IMR-90 (cell line): ENCODE measurements around the gene MAPK9. TPM values are rescaled to one million over a fixed set of nuclear protein-coding genes. Genes with fewer than 3 reads are reported as not detected.

Experiments
- ATAC-seq: fragments of 200-7000 bp; cut with Tn5 transposase; 2 replicates; pipeline ENCODE4 v1.9.1; 2020; ENCODE audit warnings: low read depth, mild to moderate bottlenecking, moderate library complexity
- BruUV-seq: library from RNA; stranded (reverse); fragments of 400-500 nt; replicated peaks from 2 replicates; lab custom pipeline; 2021; lab: Mats Ljungman, UMichigan
- CTCF ChIA-PET: fragments of 300-600 bp; formaldehyde crosslinking; extraction: SDS; loops from one replicate; lab custom pipeline; 2021; ENCODE audit warnings: antibody characterized with exemption; lab: Yijun Ruan, JAX
- POLR2A ChIA-PET: fragments of 300-600 bp; sonication (Branson Sonifier 250); formaldehyde crosslinking; loops from one replicate; lab custom pipeline; 2022; ENCODE audit warnings: antibody characterized with exemption; ENCODE audit not compliant: unreplicated experiment; lab: Charles Lee
- DNase-seq: peaks from one replicate; pipeline ENCODE4 v3.0.0; 2013
- H2AFZ ChIP-seq: replicated peaks from 2 replicates; pipeline ENCODE3; 2013; ENCODE audit warnings: low read length, mild to moderate bottlenecking; ENCODE audit not compliant: poor library complexity
- H2AK5ac ChIP-seq: 2 replicates; pipeline ENCODE4 v1.6.1; 2013; ENCODE audit warnings: low read depth, low read length, inconsistent platforms
- H2AK9ac ChIP-seq: replicated peaks from 2 replicates; pipeline ENCODE3; 2013; ENCODE audit warnings: mild to moderate bottlenecking, low read depth, low read length, moderate library complexity; ENCODE audit not compliant: poor library complexity
- H2BK120ac ChIP-seq: 2 replicates; pipeline ENCODE4 v1.6.1; 2013; ENCODE audit warnings: low read depth, low read length, inconsistent platforms
- H2BK15ac ChIP-seq: 3 replicates; pipeline ENCODE4 v1.6.1; 2013; ENCODE audit warnings: low read depth, low read length, inconsistent platforms
- H2BK20ac ChIP-seq: 2 replicates; pipeline ENCODE4 v1.6.1; 2013; ENCODE audit warnings: low read depth, mild to moderate bottlenecking, inconsistent platforms, low read length, moderate library complexity
- H2BK5ac ChIP-seq: 2 replicates; pipeline ENCODE4 v1.6.1; 2013; ENCODE audit warnings: mild to moderate bottlenecking, low read depth, low read length, inconsistent platforms; ENCODE audit not compliant: poor library complexity, severe bottlenecking
- H3K14ac ChIP-seq: replicated peaks from 2 replicates; pipeline ENCODE4 v1.6.1; 2013; ENCODE audit warnings: low read depth, low read length, inconsistent platforms
- H3K18ac ChIP-seq: 2 replicates; pipeline ENCODE4 v1.6.1; 2013; ENCODE audit warnings: low read depth, low read length, control low read depth
- H3K23ac ChIP-seq: 2 replicates; pipeline ENCODE4 v1.6.1; 2013; ENCODE audit warnings: low read depth, low read length, inconsistent platforms
- H3K27ac ChIP-seq: 2 replicates; pipeline ENCODE4 v1.5.1; 2013; ENCODE audit warnings: mild to moderate bottlenecking, control low read depth, low read length; ENCODE audit not compliant: insufficient read depth
- H3K27me3 ChIP-seq: 2 replicates; pipeline ENCODE4 v1.6.1; 2013; ENCODE audit warnings: low read length; ENCODE audit not compliant: control insufficient read depth, insufficient read depth
- H3K36me3 ChIP-seq: 2 replicates; pipeline ENCODE4 v1.6.1; 2013; ENCODE audit warnings: low read length, mixed read lengths; ENCODE audit not compliant: control insufficient read depth, insufficient read depth
- H3K4ac ChIP-seq: 2 replicates; pipeline ENCODE4 v1.6.1; 2013; ENCODE audit warnings: low read depth, low read length, inconsistent platforms
- H3K4me1 ChIP-seq: 2 replicates; pipeline ENCODE4 v1.6.1; 2013; ENCODE audit warnings: low read length, mixed read lengths; ENCODE audit not compliant: control insufficient read depth, insufficient read depth
- H3K4me2 ChIP-seq: 2 replicates; pipeline ENCODE4 v1.6.1; 2013; ENCODE audit warnings: low read depth, mild to moderate bottlenecking, control low read depth, low read length, moderate library complexity
- H3K4me3 ChIP-seq: 2 replicates; pipeline ENCODE4 v1.5.1; 2013; ENCODE audit warnings: low read depth, mild to moderate bottlenecking, control low read depth, low read length, moderate library complexity; ENCODE audit not compliant: insufficient read depth
- H3K56ac ChIP-seq: 2 replicates; pipeline ENCODE4 v1.6.1; 2013; ENCODE audit warnings: low read length, inconsistent platforms; ENCODE audit not compliant: insufficient read depth; ENCODE audit errors: extremely low read depth
- H3K79me1 ChIP-seq, 2 experiments: 2 replicates each; pipeline ENCODE4 v1.6.1; 2013; ENCODE audit warnings: low read length in 2 of 2, inconsistent platforms in 1 of 2, low read depth in 1 of 2
- H3K9ac ChIP-seq: 2 replicates; pipeline ENCODE4 v1.6.1; 2013; ENCODE audit warnings: low read depth, low read length, control low read depth
- H3K9me1 ChIP-seq: 2 replicates; pipeline ENCODE4 v1.6.1; 2013; ENCODE audit warnings: low read length, inconsistent platforms; ENCODE audit not compliant: insufficient read depth
- H3K9me3 ChIP-seq: 2 replicates; pipeline ENCODE4 v1.6.1; 2013; ENCODE audit warnings: low read length; ENCODE audit not compliant: control insufficient read depth, insufficient read depth
- H4K20me1 ChIP-seq: 2 replicates; pipeline ENCODE4 v1.6.1; 2013; ENCODE audit warnings: low read length, inconsistent platforms; ENCODE audit not compliant: insufficient read depth
- H4K5ac ChIP-seq: 2 replicates; pipeline ENCODE4 v1.6.1; 2013; ENCODE audit warnings: mild to moderate bottlenecking, low read depth, low read length, control low read depth
- H4K8ac ChIP-seq, 2 experiments: 2 replicates each; pipeline ENCODE4 v1.6.1; 2013; ENCODE audit warnings: low read depth in 2 of 2, low read length in 2 of 2, control low read depth in 1 of 2, inconsistent platforms in 1 of 2
- H4K91ac ChIP-seq: 2 replicates; pipeline ENCODE4 v1.6.1; 2013; ENCODE audit warnings: low read depth, low read length, inconsistent platforms; ENCODE audit not compliant: insufficient read depth
- CTCF ChIP-seq: conservative IDR thresholded peaks from 2 replicates; pipeline ENCODE4 v1.5.1; 2012; ENCODE audit warnings: mild to moderate bottlenecking, low read depth, low read length, improper control_type of control experiment
- ELK1 ChIP-seq: fragments of 150-350 bp; IDR thresholded peaks from 2 replicates; pipeline ENCODE4 v1.6.1; 2016; ENCODE audit warnings: low read depth, mild to moderate bottlenecking, low read length, moderate library complexity, borderline replicate concordance
- FOS ChIP-seq: fragments of 150-350 bp; IDR thresholded peaks from 2 replicates; pipeline ENCODE4 v1.6.1; 2016; ENCODE audit warnings: low read depth, low read length
- MAFK ChIP-seq: IDR thresholded peaks from 2 replicates; pipeline ENCODE4 v1.6.1; 2012; ENCODE audit warnings: low read depth, low read length, improper control_type of control experiment
- MAZ ChIP-seq: IDR thresholded peaks from 2 replicates; pipeline ENCODE4 v1.6.1; 2012; ENCODE audit warnings: low read depth, mild to moderate bottlenecking, low read length, improper control_type of control experiment, moderate library complexity, borderline replicate concordance
- MXI1 ChIP-seq: IDR thresholded peaks from 2 replicates; pipeline ENCODE4 v1.6.1; 2012; ENCODE audit warnings: low read depth, mild to moderate bottlenecking, low read length, moderate library complexity, borderline replicate concordance
- NFE2L2 ChIP-seq: fragments of 150-350 bp; IDR thresholded peaks from 2 replicates; pipeline ENCODE4 v1.6.1; 2016; ENCODE audit warnings: low read depth, mild to moderate bottlenecking, low read length
- POLR2A ChIP-seq: IDR thresholded peaks from 2 replicates; pipeline ENCODE4 v1.6.1; 2012; ENCODE audit warnings: mild to moderate bottlenecking, low read depth, low read length
- RAD21 ChIP-seq: IDR thresholded peaks from 2 replicates; pipeline ENCODE4 v1.6.1; 2012; ENCODE audit warnings: low read length, improper control_type of control experiment
- RCOR1 ChIP-seq: IDR thresholded peaks from 2 replicates; pipeline ENCODE4 v1.6.1; 2012; ENCODE audit warnings: mild to moderate bottlenecking, low read length, improper control_type of control experiment; ENCODE audit not compliant: insufficient replicate concordance
- RFX5 ChIP-seq: IDR thresholded peaks from 2 replicates; pipeline ENCODE4 v1.8.0; 2012; ENCODE audit warnings: low read depth, mild to moderate bottlenecking, low read length, moderate library complexity
- USF2 ChIP-seq: fragments of 150-350 bp; IDR thresholded peaks from 2 replicates; pipeline ENCODE4 v1.6.1; 2017; ENCODE audit warnings: mild to moderate bottlenecking, antibody characterized with exemption, low read length, low read depth
- WGBS, 2 experiments: methylation state at CpG; one replicate each; pipeline versions ENCODE4 v1.1.5 to v1.1.7; 2013; ENCODE audit warnings: missing lambda C conversion rate in 2 of 2; ENCODE audit not compliant: insufficient read length in 1 of 2; ENCODE audit errors: extremely low coverage in 2 of 2; 5-methylcytosine and 5-hydroxymethylcytosine counted together
- dilution Hi-C: fragments of 300-500 bp; cut with HindIII; formaldehyde crosslinking; loops from one replicate; pipeline ENCODE4 v1.14.3; 2018; ENCODE audit warnings: low sequenced_read_pairs; ENCODE audit not compliant: unreplicated experiment
- in situ Hi-C: fragments of 300-500 bp; cut with MboI; formaldehyde crosslinking; loops from 3 replicates; pipeline ENCODE4 v1.14.3; 2019; ENCODE audit warnings: low sequenced_read_pairs, inconsistent platforms, mixed read lengths
- intact Hi-C: fragments of 100-400 bp; cut with micrococcal nuclease; formaldehyde crosslinking; loops from 2 replicates; pipeline ENCODE4 v1.10.0; 2022
- polyA plus RNA-seq, 3 experiments: library from polyadenylated mRNA; depleted of rRNA; stranded (reverse); fragments of >200 nt; gene quantifications; 2 replicates each; pipeline ENCODE4 v1.2.3, GENCODE V29; 2012; ENCODE audit warnings: low replicate concordance in 1 of 3
- total RNA-seq: library from RNA; depleted of rRNA; stranded (reverse); fragments of >200 nt; gene quantifications from 2 replicates; pipeline ENCODE4 v1.2.3, GENCODE V29; 2012

Gene MAPK9
- total and polyA plus RNA-seq, 2 of the 4 experiments (the other 2 are of a cell fraction): 22.9 to 23.3 TPM

GRCh38 chr5:180187767-180188166, 104.1 kb downstream of the MAPK9 start:
- WGBS, 2 experiments: no CpG with 5 or more reads among the region's 2 CpGs
- dilution Hi-C loops: no loop called here
- no peak for TF ChIP-seq MAFK
- no peak for TF ChIP-seq MXI1
- TF ChIP-seq NFE2L2: no peak
- TF ChIP-seq MAZ: no peak
- no peak for TF ChIP-seq RCOR1
- no peak for TF ChIP-seq RFX5
- no peak for TF ChIP-seq FOS
- no peak for TF ChIP-seq ELK1
- TF ChIP-seq RAD21: no peak
- TF ChIP-seq CTCF: no peak
- TF ChIP-seq POLR2A: no peak
- no peak for TF ChIP-seq USF2
- Histone ChIP-seq H3K18ac (no peak overlapping the region), H2BK20ac (no peak overlapping the region), H2BK120ac (no peak overlapping the region), H3K23ac (no peak overlapping the region), H3K4me2 (no peak overlapping the region), H3K4ac (no peak overlapping the region), H3K4me3 (no peak overlapping the region), H3K9me1 (no peaks in the 10 kb centered on the region), H4K8ac (no peak overlapping the region), H3K9ac (no peak overlapping the region), H3K27me3 (no peaks in the 10 kb centered on the region), H2AFZ (no peak overlapping the region), H4K91ac (no peak overlapping the region), H3K36me3 (no peaks in the 10 kb centered on the region), H2AK5ac (no peak overlapping the region), H3K56ac (no peak overlapping the region), H3K79me1 (no peaks in the 10 kb centered on the region), H2AK9ac (no peak overlapping the region), H4K20me1 (no peaks in the 10 kb centered on the region), H3K9me3 (no peaks in the 10 kb centered on the region), H2BK15ac (no peak overlapping the region), H3K27ac (no peak overlapping the region), H2BK5ac (no peak overlapping the region), H3K4me1 (no peaks in the 10 kb centered on the region), H3K14ac (no peak overlapping the region), H4K5ac (no peak overlapping the region)
- DNase-seq: no peak
- ChIA-PET POLR2A (no interaction called here), CTCF (no interaction called here)
- in situ Hi-C loops: no loop called here
- no peak for ATAC-seq
- BruUV-seq: no TSS peak
- intact Hi-C loops: no loop called here
